NCI-H2081 treated with DMSO at 0.1 percent for 48 hours (cell line): ENCODE results near the gene ISYNA1.
"Not testable (repeated sequence)": the region's sequence is repeated elsewhere in the genome, so short reads cannot be mapped to it uniquely, and the experiment has no call there.

Experiments
- DNase-seq: peaks from one replicate; lab custom pipeline; 2025; lab: John Stamatoyannopoulos, UW

The ISYNA1 gene

GRCh38 chr19:18419195-18419698 is 18.7 kb downstream of the ISYNA1 start, which contains the start of gene SSBP4:
Gene SSBP4, plus strand, starts transcription at chr19:18419398. Its CDS starts 251 bp downstream, at chr19:18419649.
- DNase-seq: no peak

GRCh38 chr19:18418483-18419194 is 19.3 kb downstream of the ISYNA1 start:
- no peak for DNase-seq

GRCh38 chr19:18418029-18418482 is 19.9 kb downstream of the ISYNA1 start:
- DNase-seq: no peak

GRCh38 chr19:18417250-18418028 is 20.5 kb downstream of the ISYNA1 start:
- DNase-seq: no peak

- DNase-seq: peak; percentile 35
These were observed 21.1 kb downstream of the ISYNA1 start for GRCh38 chr19:18416778-18417249.

GRCh38 chr19:18415178-18415867 is 22.6 kb downstream of the ISYNA1 start:
- peak; percentile 40 for DNase-seq

GRCh38 chr19:18414504-18415177 is 23.3 kb downstream of the ISYNA1 start:
- no peak for DNase-seq

GRCh38 chr19:18412610-18413239 is 25.2 kb downstream of the ISYNA1 start:
- no peak for DNase-seq

GRCh38 chr19:18408053-18408476 is 29.9 kb downstream of the ISYNA1 start:
- no peak for DNase-seq

- DNase-seq: no peak
These were observed 31.2 kb downstream of the ISYNA1 start for GRCh38 chr19:18406749-18407148.

GRCh38 chr19:18405754-18406153 is 32.2 kb downstream of the ISYNA1 start:
- DNase-seq: not testable (repeated sequence)

GRCh38 chr19:18402455-18403248 is 35.3 kb downstream of the ISYNA1 start:
- DNase-seq: not testable (repeated sequence)

- no peak for DNase-seq
These were observed 36.3 kb downstream of the ISYNA1 start for GRCh38 chr19:18401580-18402112.

- no peak for DNase-seq
These were observed 38.9 kb downstream of the ISYNA1 start for GRCh38 chr19:18399008-18399407.

GRCh38 chr19:18397242-18398202 is 40.4 kb downstream of the ISYNA1 start, which contains the start of gene LRRC25:
Gene LRRC25, minus strand, starts transcription at chr19:18397622. Its CDS starts 659 bp downstream, at chr19:18396963.
- no peak for DNase-seq

GRCh38 chr19:18396471-18397241 is 41.3 kb downstream of the ISYNA1 start:
- DNase-seq: no peak

GRCh38 chr19:18393836-18394235 is 44.1 kb downstream of the ISYNA1 start:
- no peak for DNase-seq

- no peak for DNase-seq
These were observed 45.0 kb downstream of the ISYNA1 start for GRCh38 chr19:18392926-18393325.
